AML-193 (cell line): ENCODE measurements around the gene TMEM245.

Experiments
- DNase-seq, 2 experiments: peaks; one replicate each; lab custom pipeline; 2025; lab: John Stamatoyannopoulos, UW

TMEM245 gene

GRCh38 chr9:109022873-109023272 is 96.9 kb downstream of the TMEM245 start:
- DNase-seq = no peak

GRCh38 chr9:109020581-109021511 is 98.9 kb downstream of the TMEM245 start:
- peak; percentile 37 to 46 for DNase-seq

DNA sequence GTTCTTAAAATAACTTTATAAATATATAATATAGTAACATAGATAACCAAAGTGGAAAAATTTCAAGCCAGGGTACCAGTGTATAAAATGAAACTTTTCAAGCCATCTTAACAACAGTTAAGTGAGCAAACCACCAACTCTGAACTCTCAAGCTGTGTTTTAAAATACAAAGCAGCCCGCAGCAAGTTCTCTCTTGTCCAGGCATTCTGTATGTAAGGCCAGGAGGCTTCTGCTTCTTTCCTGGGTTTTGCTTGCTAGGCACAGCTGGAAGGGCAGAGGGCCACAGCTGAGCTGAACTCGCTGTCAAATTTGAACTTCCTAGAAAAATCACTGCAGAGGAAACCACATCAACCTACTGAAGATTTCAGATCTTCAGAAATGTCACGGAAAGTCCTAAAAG is 99.6 kb downstream of the TMEM245 start:
- DNase-seq = no peak

DNA sequence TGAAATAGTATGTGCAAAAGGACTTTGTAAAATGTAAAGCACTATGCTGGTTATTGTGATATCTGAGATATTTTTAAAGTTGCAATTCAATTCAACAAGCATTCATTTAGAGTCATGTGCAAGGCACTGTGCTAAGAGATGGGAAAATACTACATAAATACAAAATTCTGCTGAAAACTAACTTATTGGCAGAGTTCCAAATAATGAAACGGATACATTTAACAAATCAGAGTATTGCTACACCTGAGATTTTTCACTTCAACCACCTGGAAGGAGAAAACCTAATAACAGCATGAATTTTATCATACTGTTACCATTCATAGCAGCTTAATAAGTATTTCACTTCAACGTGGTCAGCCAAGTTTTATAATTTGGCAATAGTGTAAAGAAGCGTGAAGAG is 100.3 kb downstream of the TMEM245 start:
- DNase-seq = no peak

- no peak for DNase-seq
These were observed 102.3 kb downstream of the TMEM245 start for GRCh38 chr9:109017493-109017892.

- no peak for DNase-seq
These were observed 102.7 kb downstream of the TMEM245 start for GRCh38 chr9:109017061-109017460.

GRCh38 chr9:109016132-109016531 is 103.6 kb downstream of the TMEM245 start:
- no peak for DNase-seq

DNA sequence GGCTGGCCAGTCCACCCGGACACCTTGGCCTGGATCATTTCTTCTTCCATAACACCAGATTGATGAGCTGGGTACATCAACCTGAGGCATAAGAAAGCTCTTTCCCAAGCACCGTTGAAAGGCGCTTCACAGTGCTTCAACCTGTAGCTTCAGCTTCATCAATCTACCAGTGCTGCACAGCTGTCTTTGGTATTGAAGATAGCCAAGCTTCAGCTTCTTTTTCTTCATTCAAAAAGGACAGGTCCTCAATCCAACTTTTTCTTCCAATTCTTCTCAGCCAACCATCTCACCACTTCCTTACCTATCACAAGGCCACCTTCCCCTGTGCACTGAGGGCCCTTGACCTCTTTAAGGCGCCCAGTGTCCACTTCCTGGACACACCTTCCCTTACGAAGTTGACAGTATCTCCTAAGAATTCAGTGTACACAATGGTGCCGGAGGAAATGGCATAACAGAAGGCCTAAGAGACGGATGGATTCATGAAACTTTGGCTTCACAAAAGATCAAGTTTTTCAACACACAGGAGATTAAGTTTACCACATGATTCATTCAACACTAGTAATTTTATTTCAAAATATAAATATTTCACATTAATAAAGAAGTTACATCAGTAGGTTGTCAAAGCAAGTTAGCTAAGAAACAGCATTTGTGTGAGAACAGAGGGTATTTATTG is 105.0 kb downstream of the TMEM245 start:
- DNase-seq = no peak

GRCh38 chr9:109013679-109014607 is 105.8 kb downstream of the TMEM245 start:
- DNase-seq = no peak

DNA sequence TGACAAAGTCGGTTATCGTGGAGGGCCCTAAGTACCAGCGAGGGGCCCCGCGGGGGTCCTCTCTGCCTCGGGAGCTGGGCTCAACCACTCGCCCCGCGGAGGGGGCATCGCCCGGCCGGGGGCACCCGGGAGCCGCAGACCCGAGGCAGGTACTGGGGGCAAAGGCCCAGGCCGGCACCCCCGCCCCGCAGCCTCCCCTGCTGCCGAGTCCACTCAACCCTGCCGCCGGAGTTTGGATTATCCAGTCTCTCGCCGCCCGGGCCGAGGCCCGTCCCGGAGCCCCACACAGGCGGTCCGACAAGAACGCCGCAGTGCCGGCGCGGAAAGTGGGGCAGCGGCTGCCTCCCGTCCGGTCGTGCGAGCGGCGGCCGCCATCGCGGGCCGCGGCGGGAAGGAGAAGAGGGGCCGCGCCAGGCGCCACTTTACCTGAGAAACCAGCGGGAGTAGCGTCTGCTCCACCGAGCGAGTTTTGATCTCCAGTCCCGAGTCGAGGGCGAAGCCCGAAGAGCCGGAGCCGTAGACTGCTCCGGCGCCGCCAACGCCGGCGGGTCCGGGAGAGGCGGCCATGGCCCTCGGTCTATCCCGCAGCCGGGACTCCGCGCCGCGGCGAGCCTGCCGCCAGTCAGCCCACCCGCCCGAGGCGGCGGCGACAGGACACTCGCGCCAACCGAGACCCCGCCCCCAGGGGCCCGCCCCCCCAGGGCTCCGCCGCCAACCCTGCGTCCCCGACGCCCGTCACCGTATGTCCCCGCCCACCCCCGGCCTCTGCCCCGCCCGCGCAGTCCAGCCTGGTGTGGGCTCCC is 106.7 kb downstream of the TMEM245 start, which contains the start of gene CTNNAL1:
Gene CTNNAL1, minus strand, starts transcription at position 624 of the 803 bp plus-strand sequence. Its CDS starts 57 bp downstream, at position 567.
- DNase-seq = peak; percentile 54 to 56

GRCh38 chr9:109012009-109012875 is 107.5 kb downstream of the TMEM245 start:
- peak; percentile 19 to 33 for DNase-seq

DNA sequence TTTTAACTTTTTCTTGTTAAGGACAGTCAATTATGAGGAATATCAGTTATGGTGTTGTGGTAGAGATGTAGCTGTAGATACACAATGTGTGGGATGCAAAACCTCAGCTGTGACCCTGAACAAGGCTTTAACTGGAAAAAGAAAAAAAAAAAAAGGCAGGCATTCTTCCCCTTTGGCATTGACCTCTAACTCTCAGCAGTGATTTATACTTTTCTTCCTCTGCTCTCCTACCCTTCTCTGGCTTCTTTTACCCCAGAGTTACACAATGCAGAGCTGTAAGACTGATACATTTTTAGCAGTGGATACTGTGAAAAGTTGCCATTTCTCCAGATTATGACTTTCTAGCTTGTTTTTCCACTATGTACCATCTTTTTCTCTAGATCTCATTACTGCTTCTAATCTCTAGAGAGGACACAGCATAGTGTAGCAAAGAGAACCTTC is 108.5 kb downstream of the TMEM245 start:
- no peak for DNase-seq

DNA sequence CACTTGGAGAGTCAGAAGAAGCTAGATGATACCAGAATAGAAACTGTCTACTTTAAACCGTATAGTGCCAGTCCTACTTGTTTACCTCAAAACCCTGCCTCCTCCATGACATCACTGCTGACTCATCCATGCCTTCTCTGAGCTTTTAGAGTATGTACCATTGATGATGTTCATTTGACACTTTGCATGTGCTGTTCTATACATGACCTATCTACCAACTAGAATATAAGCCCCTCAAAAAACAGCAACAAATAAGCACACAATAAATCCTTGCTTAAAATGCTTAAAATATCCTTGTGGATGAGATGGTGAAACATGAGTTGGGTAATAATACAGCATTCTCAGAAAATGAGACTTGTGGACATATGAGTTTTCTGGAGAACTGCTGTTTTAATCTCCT is 109.0 kb downstream of the TMEM245 start:
- peak in 1 of 2 experiments; percentile 10 for DNase-seq

DNA sequence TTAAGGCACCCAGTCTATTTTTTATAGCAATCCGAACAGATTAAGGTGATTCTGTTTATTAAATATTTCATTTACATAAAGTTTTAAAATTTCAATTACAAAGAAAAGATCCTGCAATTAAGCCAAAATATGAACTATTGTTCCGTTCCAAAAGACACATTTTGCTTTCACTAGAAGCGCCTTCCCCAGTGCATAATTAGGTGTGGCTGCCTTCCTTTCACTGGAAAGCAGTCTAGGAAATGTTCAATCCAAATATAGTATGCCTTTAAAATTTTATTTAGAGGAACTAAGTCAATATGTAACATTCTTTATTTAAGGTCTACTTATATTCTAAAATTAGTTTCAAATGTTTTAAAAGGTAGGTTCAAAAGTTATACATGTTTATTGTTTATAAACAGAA is 114.1 kb downstream of the TMEM245 start:
- DNase-seq = no peak

DNA sequence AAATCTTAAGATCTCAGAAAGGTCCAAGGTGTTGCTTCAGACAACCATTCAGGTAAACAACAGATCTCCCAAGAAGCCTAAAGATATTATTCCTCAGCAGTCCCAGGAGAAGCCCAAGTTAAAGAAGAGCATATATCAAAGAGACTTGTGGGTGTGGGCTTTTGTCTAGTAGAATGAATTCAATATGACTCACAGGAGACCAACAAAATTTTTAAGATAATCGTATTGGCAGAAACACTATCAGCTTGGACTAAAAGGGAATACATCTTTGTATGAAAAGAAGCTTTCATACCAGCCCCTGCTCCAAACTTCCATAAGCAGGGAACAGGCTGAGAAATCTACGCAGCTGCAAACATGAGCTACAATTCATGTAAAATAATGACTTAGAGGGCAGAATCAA is 116.6 kb downstream of the TMEM245 start:
- DNase-seq = no peak

DNA sequence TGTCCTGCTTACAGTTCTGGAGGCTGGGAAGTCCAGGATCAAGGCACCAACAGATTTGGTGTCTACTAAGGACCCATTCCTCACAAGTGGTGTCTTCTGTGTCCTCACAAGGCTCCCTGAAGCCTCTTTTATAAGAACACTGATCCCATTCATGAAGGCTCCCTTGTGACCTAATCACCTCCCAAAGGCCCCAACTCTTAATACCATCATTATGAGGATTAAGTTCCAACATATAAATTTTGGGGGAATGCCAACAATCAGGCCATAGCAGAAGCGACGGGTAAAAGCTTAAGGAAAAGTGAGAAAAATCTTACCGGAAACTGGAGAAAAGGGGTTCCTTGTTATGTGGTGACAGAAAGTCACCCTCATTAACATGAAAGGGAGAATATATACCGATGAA is 117.6 kb downstream of the TMEM245 start:
- no peak for DNase-seq

DNA sequence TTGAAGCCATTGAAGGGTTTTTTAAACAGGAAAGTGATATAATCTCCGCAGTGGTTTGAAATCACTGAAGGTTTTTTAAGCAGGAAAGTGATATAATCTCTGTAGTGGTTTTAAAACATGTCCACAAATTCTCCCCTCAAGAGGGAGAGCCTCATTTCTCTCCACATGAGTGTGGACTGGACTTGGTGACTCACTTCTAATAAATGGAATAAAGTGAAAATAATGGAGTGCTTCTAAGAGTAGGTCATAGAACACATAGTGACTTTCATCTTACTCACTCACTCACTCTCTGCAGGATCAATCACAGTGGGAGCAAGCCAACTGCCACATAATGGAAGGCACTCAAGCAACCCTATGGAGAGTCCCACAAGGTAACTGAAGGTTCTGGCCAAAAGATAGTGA is 118.5 kb downstream of the TMEM245 start:
- no peak for DNase-seq

- no peak for DNase-seq
These were observed 122.6 kb downstream of the TMEM245 start for GRCh38 chr9:108997112-108997511.

GRCh38 chr9:108996643-108997042 is 123.1 kb downstream of the TMEM245 start:
- peak; percentile 55 to 71 for DNase-seq

DNA sequence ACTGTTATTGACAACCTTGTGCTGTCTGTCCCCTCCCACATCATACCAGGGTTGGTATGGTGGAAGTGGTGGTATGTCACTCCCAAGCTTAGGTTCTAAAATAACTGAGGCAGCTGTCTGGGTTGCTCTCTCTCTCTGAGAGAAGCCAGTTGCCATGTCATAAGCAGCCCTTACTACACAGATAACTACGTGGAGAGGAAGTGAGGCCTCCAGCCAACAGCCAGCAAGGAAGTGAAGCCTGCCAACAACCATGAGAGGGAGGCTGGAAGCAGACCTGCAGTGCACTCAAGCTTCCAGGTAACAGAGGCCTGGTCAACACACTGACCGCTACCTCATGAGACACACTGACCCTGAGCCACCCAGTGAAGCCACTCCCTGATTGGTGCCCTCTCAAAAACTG is 125.1 kb downstream of the TMEM245 start:
- DNase-seq = peak; percentile 58 to 65
